HEK293 (cell line): ENCODE results near the gene SNAP47.

Source experiments
- CTCF ChIA-PET: fragments of 350-600 bp; formaldehyde crosslinking; extraction: SDS; loops from one replicate; lab custom pipeline; 2021; ENCODE audit warnings: antibody characterized with exemption; lab: Yijun Ruan, JAX
- POLR2A ChIA-PET: fragments of 300-600 bp; formaldehyde crosslinking; extraction: SDS; loops from one replicate; lab custom pipeline; 2020; ENCODE audit warnings: antibody characterized with exemption, inconsistent platforms; lab: Yijun Ruan, JAX
- H3K27ac ChIP-seq: fragments of 200-500 bp; sonication (Bioruptor generic); 2 replicates; pipeline ENCODE4 v1.5.1; 2014; ENCODE audit warnings: low read depth, low read length, control low read depth, inconsistent platforms; ENCODE audit errors: extremely low read depth
- H3K36me3 ChIP-seq, 2 experiments: fragments of 200-500 bp in 1 of 2; sonication (Bioruptor generic) in 1 of 2; 1 replicate in 1 of 2; 2 replicates in 1 of 2; pipeline ENCODE4 v1.5.1; 2014 to 2017; ENCODE audit warnings: inconsistent platforms in 2 of 2, low read length in 2 of 2; ENCODE audit not compliant: control insufficient read depth in 2 of 2, insufficient read depth in 1 of 2
- H3K4me1 ChIP-seq: fragments of 200-500 bp; sonication (Bioruptor generic); 2 replicates; pipeline ENCODE4 v1.5.1; 2014; ENCODE audit warnings: mild to moderate bottlenecking, low read length, inconsistent platforms; ENCODE audit not compliant: control insufficient read depth, insufficient read depth
- H3K4me3 ChIP-seq: 2 replicates; pipeline ENCODE4 v1.5.1; 2011; ENCODE audit warnings: low read depth, mild to moderate bottlenecking, control low read depth, low read length, moderate library complexity
- H3K9me3 ChIP-seq: fragments of 200-500 bp; sonication (Bioruptor generic); 2 replicates; pipeline ENCODE4 v1.5.1; 2014; ENCODE audit warnings: low read depth, low read length, inconsistent platforms; ENCODE audit not compliant: control insufficient read depth, insufficient read depth
- GFI1B ChIP-seq: fragments of 450-650 bp; formaldehyde crosslinking; IDR thresholded peaks from 2 replicates; pipeline ENCODE4 v1.5.1; 2016; ENCODE audit warnings: missing biosample characterization, missing genetic modification characterization
- GLIS2 ChIP-seq: fragments of 450-650 bp; formaldehyde crosslinking; IDR thresholded peaks from 2 replicates; pipeline ENCODE4 v1.5.1; 2016; ENCODE audit warnings: missing biosample characterization, missing genetic modification characterization
- HOXA7 ChIP-seq: sonication (generic); formaldehyde crosslinking; IDR thresholded peaks from 2 replicates; pipeline ENCODE4 v1.8.1; 2022; ENCODE audit warnings: missing genetic modification reagents, borderline replicate concordance
- ZBTB21 ChIP-seq: fragments of 450-650 bp; formaldehyde crosslinking; IDR thresholded peaks from 2 replicates; pipeline ENCODE4 v1.5.1; 2017; ENCODE audit warnings: missing biosample characterization, missing genetic modification characterization
- ZBTB7A ChIP-seq: fragments of 450-650 bp; formaldehyde crosslinking; IDR thresholded peaks from 2 replicates; pipeline ENCODE4 v1.5.1; 2016; ENCODE audit warnings: low read depth, missing biosample characterization, missing genetic modification characterization
- ZNF121 ChIP-seq: fragments of 450-650 bp; formaldehyde crosslinking; IDR thresholded peaks from 2 replicates; pipeline ENCODE4 v1.5.1; 2016; ENCODE audit warnings: missing biosample characterization, missing genetic modification characterization
- ZNF140 ChIP-seq: fragments of 450-650 bp; formaldehyde crosslinking; IDR thresholded peaks from 2 replicates; pipeline ENCODE4 v1.5.1; 2016; ENCODE audit warnings: missing biosample characterization, missing genetic modification characterization
- ZNF174 ChIP-seq: fragments of 450-650 bp; formaldehyde crosslinking; IDR thresholded peaks from 2 replicates; pipeline ENCODE4 v1.5.0; 2017; ENCODE audit warnings: missing biosample characterization, mild to moderate bottlenecking, missing genetic modification characterization
- ZNF223 ChIP-seq: fragments of 450-650 bp; formaldehyde crosslinking; IDR thresholded peaks from 2 replicates; pipeline ENCODE4 v1.5.1; 2016; ENCODE audit warnings: missing biosample characterization, missing genetic modification characterization
- ZNF560 ChIP-seq: fragments of 450-650 bp; formaldehyde crosslinking; IDR thresholded peaks from 2 replicates; pipeline ENCODE4 v1.5.1; 2017; ENCODE audit warnings: missing biosample characterization, missing genetic modification characterization, borderline replicate concordance
- ZNF610 ChIP-seq: fragments of 450-650 bp; formaldehyde crosslinking; IDR thresholded peaks from 2 replicates; pipeline ENCODE4 v1.5.1; 2016; ENCODE audit warnings: missing biosample characterization, missing genetic modification characterization, borderline replicate concordance
- ZNF621 ChIP-seq: fragments of 450-650 bp; formaldehyde crosslinking; IDR thresholded peaks from 2 replicates; pipeline ENCODE4 v1.5.1; 2017; ENCODE audit warnings: missing biosample characterization, missing genetic modification characterization
- ZNF658 ChIP-seq: fragments of 450-650 bp; formaldehyde crosslinking; IDR thresholded peaks from 2 replicates; pipeline ENCODE4; 2016; ENCODE audit warnings: missing biosample characterization, missing genetic modification characterization
- TF ChIP-seq, protein P1 (sequence below): fragments of 450-650 bp; formaldehyde crosslinking; IDR thresholded peaks from 2 replicates; pipeline ENCODE4 v1.5.1; 2017; ENCODE audit warnings: missing biosample characterization, missing genetic modification characterization
- TF ChIP-seq, protein P2 (sequence below): fragments of 450-650 bp; formaldehyde crosslinking; IDR thresholded peaks from 2 replicates; pipeline ENCODE4 v1.5.0; 2017; ENCODE audit warnings: missing biosample characterization, missing genetic modification characterization, borderline replicate concordance
- TF ChIP-seq, protein P3 (sequence below): fragments of 450-650 bp; formaldehyde crosslinking; IDR thresholded peaks from 2 replicates; pipeline ENCODE4; 2016; ENCODE audit warnings: missing biosample characterization, missing genetic modification characterization
- TF ChIP-seq, protein P4 (sequence below): fragments of 450-650 bp; formaldehyde crosslinking; IDR thresholded peaks from 2 replicates; pipeline ENCODE4 v1.5.1; 2016; ENCODE audit warnings: missing biosample characterization, missing genetic modification characterization, low read depth

Gene SNAP47

DNA sequence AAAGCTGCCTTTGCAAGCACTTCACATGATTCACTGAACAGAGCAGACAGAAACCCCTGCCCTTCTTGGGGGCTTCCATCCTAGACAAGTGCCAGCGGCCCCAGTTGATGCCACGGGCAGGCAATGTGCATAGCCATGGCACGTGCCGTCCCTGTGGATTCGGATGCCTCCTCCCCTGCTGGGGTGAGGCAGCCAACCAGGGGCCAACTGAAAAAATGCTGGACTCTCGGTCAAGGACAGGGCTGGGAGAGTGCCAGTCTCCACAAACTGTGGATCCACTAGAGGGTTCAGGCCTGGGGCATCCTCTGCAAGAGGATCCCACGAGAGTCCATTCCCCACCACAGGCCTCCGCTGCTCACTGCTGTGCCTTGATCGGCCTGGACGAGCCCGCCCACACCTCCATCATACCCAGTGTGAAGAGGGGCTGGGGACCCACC lies 4.0 kb upstream of the SNAP47 start (continued):
- no peak for TF ChIP-seq ZNF121 (tag by site-specific recombination)
- TF ChIP-seq, all 188 proteins: peak for 0

DNA sequence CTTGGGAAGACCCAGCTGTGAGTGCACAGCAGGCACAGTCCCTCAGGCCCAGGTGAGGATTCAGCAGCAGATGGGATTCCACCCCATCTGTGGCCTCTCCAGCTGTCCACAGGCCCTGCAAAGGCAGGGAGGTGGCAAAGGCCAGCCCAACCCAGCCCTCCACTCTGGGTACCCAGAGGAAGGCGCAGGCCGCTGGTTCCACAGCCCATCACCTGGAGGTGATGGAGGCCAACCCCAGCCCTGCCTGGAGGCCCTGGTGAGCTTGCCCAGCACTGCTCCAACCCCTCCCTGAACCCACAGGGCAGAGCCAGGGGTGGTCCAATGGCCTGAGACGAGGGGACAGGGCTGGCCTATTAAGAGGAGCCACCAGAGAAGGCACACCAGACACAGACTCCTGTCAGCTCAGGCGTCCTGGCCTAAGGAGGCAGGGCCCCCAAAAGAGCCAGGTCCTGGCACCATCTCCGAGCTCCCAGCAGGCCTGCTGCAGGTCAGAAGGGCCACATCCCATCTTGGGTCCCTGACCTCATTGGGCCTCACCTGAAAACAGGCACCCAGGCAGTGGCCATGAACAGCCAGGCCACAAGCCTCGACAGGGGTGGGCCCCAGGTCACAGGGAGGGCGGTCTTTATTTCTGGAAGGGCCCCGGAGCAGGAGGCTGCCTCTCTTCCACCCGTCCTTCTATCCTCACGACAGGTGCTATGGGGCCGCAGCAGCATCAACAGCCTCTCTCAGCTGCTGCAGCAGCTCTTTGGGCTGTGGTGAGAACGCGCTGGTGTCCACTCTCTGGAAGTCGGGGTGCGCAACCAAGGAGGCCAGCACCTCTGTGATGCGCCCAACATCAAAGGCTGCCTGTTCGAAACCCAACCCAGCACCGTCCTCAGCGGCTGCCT lies 3.3 kb upstream of the SNAP47 start:
- CTCF ChIA-PET: interaction anchor here (0.5 kb wide), 1 partner anchor 189 kb away, joined by 3 read pairs; no protein-coding TSS in a partner anchor
- POLR2A ChIA-PET: interaction anchor here (1.7 to 2.9 kb wide), 2 partner anchors 168 to 222 kb away, joined by 6 to 10 read pairs; partner anchors contain the start of gene ZNF678

DNA sequence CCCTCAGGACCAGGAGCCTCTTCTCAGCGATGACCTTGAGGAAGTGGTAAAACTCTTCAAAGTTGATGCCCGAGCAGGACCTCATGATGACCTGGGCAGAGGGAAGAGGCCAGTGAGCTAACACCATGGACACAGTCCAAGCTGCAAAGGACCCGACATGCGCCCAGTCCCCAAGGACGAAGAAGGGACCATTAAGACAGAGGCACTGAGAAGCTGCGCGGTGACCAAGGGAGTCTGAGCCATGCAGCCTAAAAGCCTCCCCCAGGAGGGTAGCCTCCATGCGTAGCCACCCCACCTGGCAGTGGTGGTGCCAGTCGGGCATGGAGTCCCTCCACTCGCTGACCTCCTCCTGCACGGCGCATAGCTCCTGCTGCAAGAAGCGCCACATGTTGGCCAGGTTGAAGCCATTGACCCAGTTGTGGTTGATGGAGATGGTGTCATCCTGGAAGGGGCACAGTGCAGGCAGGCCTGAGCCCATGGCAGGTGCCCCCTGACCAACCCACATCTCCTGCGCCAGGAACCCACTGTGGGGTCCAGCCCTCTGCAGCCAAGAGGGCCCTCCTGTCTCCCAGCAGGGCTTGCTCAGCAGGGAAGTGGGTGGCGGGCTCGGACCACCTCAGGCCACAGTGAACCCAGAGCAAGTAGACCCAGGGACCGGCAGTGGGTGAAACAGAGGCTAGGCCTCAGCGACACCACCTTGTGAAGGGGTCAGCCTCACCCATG lies 2.5 kb upstream of the SNAP47 start:
- ChIA-PET POLR2A (interaction anchor here (0.8 kb wide), 1 partner anchor 55 kb away, joined by 4 read pairs; no protein-coding TSS in a partner anchor), CTCF (no interaction called here)
- Histone ChIP-seq H3K36me3 (peaks cover 0 to 36% of the 10 kb centered on the region in 2 experiments; a peak in 2 of 3 replicates), H3K27ac (no peak overlapping the region), H3K4me1 (peaks cover 26% of the 10 kb centered on the region), H3K9me3 (no peaks in the 10 kb centered on the region), H3K4me3 (no peak overlapping the region)
- TF ChIP-seq ZBTB7A (tag by site-specific recombination) (no peak), ZNF621 (tag by site-specific recombination) (no peak), ZNF658 (no peak), ZNF610 (tag by site-specific recombination) (no peak), ZNF140 (no peak), GLIS2 (no peak), ZNF174 (no peak), ZNF223 (no peak), ZBTB21 (tag by site-specific recombination) (no peak), ZNF560 (tag by site-specific recombination) (no peak), GFI1B (tag by site-specific recombination) (no peak)
- TF ChIP-seq, protein P1, sequence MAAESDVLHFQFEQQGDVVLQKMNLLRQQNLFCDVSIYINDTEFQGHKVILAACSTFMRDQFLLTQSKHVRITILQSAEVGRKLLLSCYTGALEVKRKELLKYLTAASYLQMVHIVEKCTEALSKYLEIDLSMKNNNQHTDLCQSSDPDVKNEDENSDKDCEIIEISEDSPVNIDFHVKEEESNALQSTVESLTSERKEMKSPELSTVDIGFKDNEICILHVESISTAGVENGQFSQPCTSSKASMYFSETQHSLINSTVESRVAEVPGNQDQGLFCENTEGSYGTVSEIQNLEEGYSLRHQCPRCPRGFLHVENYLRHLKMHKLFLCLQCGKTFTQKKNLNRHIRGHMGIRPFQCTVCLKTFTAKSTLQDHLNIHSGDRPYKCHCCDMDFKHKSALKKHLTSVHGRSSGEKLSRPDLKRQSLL: no peak
- TF ChIP-seq, protein P2, sequence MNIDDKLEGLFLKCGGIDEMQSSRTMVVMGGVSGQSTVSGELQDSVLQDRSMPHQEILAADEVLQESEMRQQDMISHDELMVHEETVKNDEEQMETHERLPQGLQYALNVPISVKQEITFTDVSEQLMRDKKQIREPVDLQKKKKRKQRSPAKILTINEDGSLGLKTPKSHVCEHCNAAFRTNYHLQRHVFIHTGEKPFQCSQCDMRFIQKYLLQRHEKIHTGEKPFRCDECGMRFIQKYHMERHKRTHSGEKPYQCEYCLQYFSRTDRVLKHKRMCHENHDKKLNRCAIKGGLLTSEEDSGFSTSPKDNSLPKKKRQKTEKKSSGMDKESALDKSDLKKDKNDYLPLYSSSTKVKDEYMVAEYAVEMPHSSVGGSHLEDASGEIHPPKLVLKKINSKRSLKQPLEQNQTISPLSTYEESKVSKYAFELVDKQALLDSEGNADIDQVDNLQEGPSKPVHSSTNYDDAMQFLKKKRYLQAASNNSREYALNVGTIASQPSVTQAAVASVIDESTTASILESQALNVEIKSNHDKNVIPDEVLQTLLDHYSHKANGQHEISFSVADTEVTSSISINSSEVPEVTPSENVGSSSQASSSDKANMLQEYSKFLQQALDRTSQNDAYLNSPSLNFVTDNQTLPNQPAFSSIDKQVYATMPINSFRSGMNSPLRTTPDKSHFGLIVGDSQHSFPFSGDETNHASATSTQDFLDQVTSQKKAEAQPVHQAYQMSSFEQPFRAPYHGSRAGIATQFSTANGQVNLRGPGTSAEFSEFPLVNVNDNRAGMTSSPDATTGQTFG: no peak
- TF ChIP-seq, protein P3, sequence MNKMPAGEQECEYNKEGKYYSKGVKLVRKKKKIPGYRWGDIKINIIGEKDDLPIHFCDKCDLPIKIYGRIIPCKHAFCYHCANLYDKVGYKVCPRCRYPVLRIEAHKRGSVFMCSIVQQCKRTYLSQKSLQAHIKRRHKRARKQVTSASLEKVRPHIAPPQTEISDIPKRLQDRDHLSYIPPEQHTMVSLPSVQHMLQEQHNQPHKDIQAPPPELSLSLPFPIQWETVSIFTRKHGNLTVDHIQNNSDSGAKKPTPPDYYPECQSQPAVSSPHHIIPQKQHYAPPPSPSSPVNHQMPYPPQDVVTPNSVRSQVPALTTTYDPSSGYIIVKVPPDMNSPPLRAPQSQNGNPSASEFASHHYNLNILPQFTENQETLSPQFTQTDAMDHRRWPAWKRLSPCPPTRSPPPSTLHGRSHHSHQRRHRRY (tag by site-specific recombination): no peak
- TF ChIP-seq, protein P4, sequence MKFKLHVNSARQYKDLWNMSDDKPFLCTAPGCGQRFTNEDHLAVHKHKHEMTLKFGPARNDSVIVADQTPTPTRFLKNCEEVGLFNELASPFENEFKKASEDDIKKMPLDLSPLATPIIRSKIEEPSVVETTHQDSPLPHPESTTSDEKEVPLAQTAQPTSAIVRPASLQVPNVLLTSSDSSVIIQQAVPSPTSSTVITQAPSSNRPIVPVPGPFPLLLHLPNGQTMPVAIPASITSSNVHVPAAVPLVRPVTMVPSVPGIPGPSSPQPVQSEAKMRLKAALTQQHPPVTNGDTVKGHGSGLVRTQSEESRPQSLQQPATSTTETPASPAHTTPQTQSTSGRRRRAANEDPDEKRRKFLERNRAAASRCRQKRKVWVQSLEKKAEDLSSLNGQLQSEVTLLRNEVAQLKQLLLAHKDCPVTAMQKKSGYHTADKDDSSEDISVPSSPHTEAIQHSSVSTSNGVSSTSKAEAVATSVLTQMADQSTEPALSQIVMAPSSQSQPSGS (tag by site-specific recombination): no peak

More for the DNA sequence above, 3.3 kb upstream of the SNAP47 start:
- peaks cover 0 to 36% of the 10 kb centered on the region in 2 experiments; a peak in 2 of 3 replicates for H3K36me3 ChIP-seq
- H3K4me1 ChIP-seq: peaks cover 27% of the 10 kb centered on the region
- no peak overlapping the region for H3K4me3 ChIP-seq
- no peak for TF ChIP-seq ZNF658
- TF ChIP-seq HOXA7 (CRISPR knock-in tag): no peak
- no peaks in the 10 kb centered on the region for H3K9me3 ChIP-seq
- no peak overlapping the region for H3K27ac ChIP-seq
